D341Med (cell line): ENCODE results near the gene TMCO4.
"Not testable (repeated sequence)": the region's sequence is repeated elsewhere in the genome, so short reads cannot be mapped to it uniquely, and the experiment has no call there.

Experiments
- DNase-seq: peaks from one replicate; pipeline ENCODE4 v3.0.0; 2012; ENCODE audit warnings: low spot score

The TMCO4 gene

DNA sequence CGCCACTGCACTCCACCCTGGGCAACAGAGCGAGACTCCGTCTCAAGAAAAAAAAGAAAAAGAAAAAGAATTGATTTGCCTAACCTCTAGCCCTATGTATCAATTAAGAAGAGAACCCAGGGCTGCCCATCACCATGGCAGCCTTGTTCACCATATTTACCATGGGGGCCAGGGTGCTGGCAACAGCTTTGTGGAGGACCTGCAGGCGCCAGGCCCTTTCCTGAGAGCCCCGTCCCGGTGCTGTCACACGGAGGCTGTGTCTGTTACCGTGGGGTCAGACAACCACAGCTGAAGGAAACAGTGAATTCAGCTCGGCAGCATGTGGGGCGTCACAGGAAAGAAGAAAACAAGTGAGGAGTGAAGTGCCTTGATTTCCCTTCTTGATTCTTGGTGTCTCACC is 162.1 kb downstream of the TMCO4 start:
- no peak for DNase-seq

DNA sequence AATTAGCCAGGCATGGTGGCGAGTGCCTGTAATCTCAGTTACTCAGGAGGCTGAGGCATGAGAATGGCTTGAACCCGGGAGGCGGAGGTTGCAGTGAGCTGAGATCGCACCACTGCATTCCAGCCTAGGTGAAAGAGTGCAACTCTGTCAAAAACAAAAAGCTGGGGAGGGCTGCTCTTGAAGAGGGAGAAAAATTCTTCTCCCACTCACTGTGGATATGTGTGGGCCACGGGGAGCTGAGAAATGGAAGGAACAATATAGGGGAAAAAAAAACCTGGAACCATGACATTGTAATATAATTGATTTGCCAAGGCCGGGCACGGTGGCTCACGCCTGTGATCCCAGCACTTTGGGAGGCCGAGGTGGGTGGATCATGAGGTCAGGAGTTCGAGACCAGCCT is 163.0 kb downstream of the TMCO4 start:
- not testable (repeated sequence) for DNase-seq

DNA sequence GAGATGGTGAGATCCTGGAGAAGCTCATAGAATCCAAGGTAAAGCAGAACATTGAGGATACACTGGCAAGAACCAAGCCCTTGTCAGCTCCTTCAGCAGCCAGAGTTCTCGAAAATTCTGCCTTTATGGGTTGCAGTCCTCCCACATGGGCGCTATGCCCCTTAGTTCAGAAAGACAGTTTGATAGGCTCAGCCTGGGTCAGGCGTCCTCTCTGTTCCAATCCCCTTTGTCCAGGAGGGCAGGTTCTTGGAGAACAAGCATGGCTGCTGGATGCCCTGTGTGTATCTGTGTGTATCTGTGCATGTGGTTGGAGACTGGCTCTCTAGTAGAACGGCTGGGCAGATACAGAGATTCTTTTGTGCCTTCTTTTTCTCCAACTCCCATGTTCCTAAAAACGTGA is 163.7 kb downstream of the TMCO4 start:
- no peak for DNase-seq

DNA sequence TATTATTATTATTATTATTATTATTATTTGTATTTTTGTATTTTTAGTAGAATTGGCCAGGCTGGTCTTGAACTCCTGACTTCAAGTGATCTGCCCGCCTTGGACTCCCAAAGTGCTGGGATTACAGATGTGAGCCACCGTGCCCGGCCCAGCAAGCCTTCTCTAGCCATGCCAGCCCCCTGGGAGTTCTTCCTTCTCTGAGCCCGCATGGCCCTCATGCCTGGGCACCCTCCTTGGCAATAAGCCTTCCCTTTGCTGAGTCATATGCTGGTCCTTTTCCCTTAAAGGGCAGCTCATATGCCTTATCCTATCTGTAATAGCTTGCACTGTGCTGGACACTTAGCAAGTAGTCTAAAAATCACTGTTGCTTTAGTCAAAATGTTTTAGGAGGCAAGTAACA is 164.1 kb downstream of the TMCO4 start:
- DNase-seq = no peak

DNA sequence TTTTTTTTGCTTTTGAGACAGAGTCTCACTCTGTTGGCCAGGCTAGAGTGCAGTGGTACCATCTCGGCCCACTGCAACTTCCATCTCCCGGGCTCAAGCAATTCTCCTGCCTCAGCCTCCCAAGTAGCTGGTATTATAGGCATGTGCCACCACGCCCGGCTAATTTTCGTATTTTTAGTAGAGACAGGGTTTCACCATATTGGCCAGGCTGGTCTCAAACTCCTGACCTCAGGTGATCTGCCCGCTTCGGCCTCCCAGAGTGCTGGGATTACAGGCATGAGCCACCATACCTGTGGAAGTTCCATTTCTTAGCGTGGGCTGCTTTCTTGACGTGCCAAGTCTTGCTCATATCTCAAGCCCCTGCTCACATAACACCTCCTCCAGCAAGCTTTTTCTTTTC is 164.7 kb downstream of the TMCO4 start:
- not testable (repeated sequence) for DNase-seq

DNA sequence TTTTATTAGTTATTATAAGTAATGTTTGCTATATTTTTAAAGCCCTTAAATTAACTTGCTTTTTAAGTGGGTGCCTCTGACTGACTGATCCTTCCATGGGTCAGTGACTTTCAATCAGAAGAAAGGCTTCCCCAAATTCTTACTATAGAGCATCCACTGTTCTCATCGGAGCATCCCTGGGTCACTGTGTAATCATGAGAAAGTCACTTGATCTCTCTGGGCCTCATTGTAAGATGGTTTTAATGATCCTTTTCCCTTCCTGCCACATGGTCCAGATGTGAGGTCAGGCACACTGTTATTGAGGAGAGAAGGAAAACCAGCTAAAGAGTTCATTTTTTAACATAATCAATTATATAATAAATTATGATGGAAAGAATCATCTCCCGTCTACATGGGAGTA is 166.6 kb downstream of the TMCO4 start:
- DNase-seq = no peak
